ENCODE measurements around the gene AHRR. TPM values are rescaled to one million over a fixed set of nuclear protein-coding genes. Genes with fewer than 3 reads are reported as not detected.
"Not testable (repeated sequence)": the region's sequence is repeated elsewhere in the genome, so short reads cannot be mapped to it uniquely, and the experiment has no call there.

Gene AHRR
- total and polyA plus RNA-seq, 2 of the 4 experiments (the other 2 are of a cell fraction) = 15.6 to 37.1 TPM

DNA sequence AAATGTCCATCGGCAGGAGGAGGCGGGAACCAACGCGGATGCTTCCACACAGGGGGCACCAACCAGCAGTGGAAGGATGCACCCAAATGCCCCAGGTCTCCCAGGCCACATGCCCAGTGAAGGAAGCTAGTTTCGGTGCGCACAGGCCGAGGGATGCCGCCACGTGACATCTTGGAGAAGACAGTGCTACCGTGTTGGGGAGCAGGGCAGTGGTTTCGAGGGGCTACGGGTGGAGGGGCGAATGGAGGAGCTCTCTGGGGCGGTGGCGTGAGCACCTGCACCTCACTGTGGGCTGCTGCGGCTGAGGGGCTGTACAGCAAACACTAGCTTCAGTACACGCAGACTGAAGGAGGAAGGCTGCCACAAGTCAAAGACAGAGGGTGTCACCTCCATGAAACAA lies 26.7 kb upstream of the AHRR start:
- H4K8ac ChIP-seq (ENCODE audit: low read depth in 2 of 2, low read length in 2 of 2); H2AK5ac ChIP-seq (ENCODE audit: low read depth, low read length); in situ Hi-C loops (cut with MboI; ENCODE audit: low sequenced_read_pairs); POLR2A ChIA-PET (ENCODE audit: unreplicated experiment); H3K4ac ChIP-seq (ENCODE audit: low read depth, low read length); H3K4me2 ChIP-seq (ENCODE audit: low read depth, low read length); H2BK120ac ChIP-seq (ENCODE audit: low read depth, low read length); dilution Hi-C loops (cut with HindIII; ENCODE audit: low sequenced_read_pairs, unreplicated experiment); H2AK9ac ChIP-seq (replicated peaks; ENCODE audit: low read depth, low read length, poor library complexity); H3K27ac ChIP-seq (ENCODE audit: insufficient read depth, low read length); H3K4me1 ChIP-seq (ENCODE audit: control insufficient read depth, insufficient read depth, low read length); H3K9ac ChIP-seq (ENCODE audit: low read depth, low read length); H2BK15ac ChIP-seq (ENCODE audit: low read depth, low read length); H4K91ac ChIP-seq (ENCODE audit: insufficient read depth, low read depth, low read length); BruUV-seq (replicated peaks); H2AFZ ChIP-seq (replicated peaks; ENCODE audit: low read length, poor library complexity); H3K56ac ChIP-seq (ENCODE audit: extremely low read depth, insufficient read depth, low read length); H2BK5ac ChIP-seq (ENCODE audit: low read depth, low read length, poor library complexity, severe bottlenecking); DNase-seq; H3K18ac ChIP-seq (ENCODE audit: low read depth, low read length); H3K9me3 ChIP-seq (ENCODE audit: control insufficient read depth, insufficient read depth, low read length); CTCF ChIA-PET; H3K36me3 ChIP-seq (ENCODE audit: control insufficient read depth, insufficient read depth, low read length); H3K14ac ChIP-seq (replicated peaks; ENCODE audit: low read depth, low read length); H3K4me3 ChIP-seq (ENCODE audit: insufficient read depth, low read depth, low read length); H2BK20ac ChIP-seq (ENCODE audit: low read depth, low read length); H3K23ac ChIP-seq (ENCODE audit: low read depth, low read length); H4K5ac ChIP-seq (ENCODE audit: low read depth, low read length); intact Hi-C loops (cut with micrococcal nuclease); ATAC-seq (ENCODE audit: low read depth); H3K27me3 ChIP-seq (ENCODE audit: control insufficient read depth, insufficient read depth, low read length): not testable (repeated sequence)
- H3K9me1 ChIP-seq (ENCODE audit: insufficient read depth, low read length) = peaks cover 11% of the 10 kb centered on the region; the same call in 1 of the 2 replicates
- 93% methylated on average over 6 of the region's 17 CpGs; no CpG with 5 or more reads in 1 of the 2 experiments for WGBS, 2 experiments (ENCODE audit: extremely low coverage in 2 of 2, insufficient read length in 1 of 2)
- H4K20me1 ChIP-seq (ENCODE audit: insufficient read depth, low read length) = peaks cover 69% of the 10 kb centered on the region
- H3K79me1 ChIP-seq (ENCODE audit: low read depth in 1 of 2, low read length in 2 of 2) = peaks cover 14 to 39% of the 10 kb centered on the region in 2 experiments

DNA sequence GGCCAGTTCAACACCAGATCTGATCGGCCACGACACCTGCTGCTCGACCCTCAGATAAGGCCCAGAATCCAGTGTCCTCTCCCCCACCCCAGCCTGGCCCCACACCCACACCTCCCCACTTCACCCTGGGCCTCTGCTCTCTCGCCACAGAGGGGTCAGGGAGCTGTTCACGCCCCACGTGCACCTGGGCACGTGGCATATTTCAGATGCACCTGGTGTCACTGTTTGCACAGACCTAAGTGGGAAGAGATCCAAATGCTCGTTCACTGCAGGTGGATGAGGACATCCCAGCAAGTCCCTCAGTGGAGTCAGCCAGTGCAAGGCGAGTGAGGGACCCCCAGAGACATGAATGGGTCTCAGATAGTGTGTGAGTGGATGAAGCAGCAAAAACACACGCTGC lies 25.3 kb upstream of the AHRR start:
- H2BK20ac ChIP-seq (ENCODE audit: low read depth, low read length); ATAC-seq (ENCODE audit: low read depth); H3K9me3 ChIP-seq (ENCODE audit: control insufficient read depth, insufficient read depth, low read length); dilution Hi-C loops (cut with HindIII; ENCODE audit: low sequenced_read_pairs, unreplicated experiment); BruUV-seq (replicated peaks); H3K4me2 ChIP-seq (ENCODE audit: low read depth, low read length); H4K91ac ChIP-seq (ENCODE audit: insufficient read depth, low read depth, low read length); H2BK15ac ChIP-seq (ENCODE audit: low read depth, low read length); H3K14ac ChIP-seq (replicated peaks; ENCODE audit: low read depth, low read length); H4K8ac ChIP-seq (ENCODE audit: low read depth in 2 of 2, low read length in 2 of 2); H3K56ac ChIP-seq (ENCODE audit: extremely low read depth, insufficient read depth, low read length); H3K23ac ChIP-seq (ENCODE audit: low read depth, low read length); H3K27me3 ChIP-seq (ENCODE audit: control insufficient read depth, insufficient read depth, low read length); H2BK120ac ChIP-seq (ENCODE audit: low read depth, low read length); H3K27ac ChIP-seq (ENCODE audit: insufficient read depth, low read length); CTCF ChIA-PET; in situ Hi-C loops (cut with MboI; ENCODE audit: low sequenced_read_pairs); DNase-seq; H2BK5ac ChIP-seq (ENCODE audit: low read depth, low read length, poor library complexity, severe bottlenecking); H3K4me3 ChIP-seq (ENCODE audit: insufficient read depth, low read depth, low read length); H4K5ac ChIP-seq (ENCODE audit: low read depth, low read length); H3K9ac ChIP-seq (ENCODE audit: low read depth, low read length); H2AK9ac ChIP-seq (replicated peaks; ENCODE audit: low read depth, low read length, poor library complexity); H3K36me3 ChIP-seq (ENCODE audit: control insufficient read depth, insufficient read depth, low read length); H2AFZ ChIP-seq (replicated peaks; ENCODE audit: low read length, poor library complexity); H3K4me1 ChIP-seq (ENCODE audit: control insufficient read depth, insufficient read depth, low read length); H3K18ac ChIP-seq (ENCODE audit: low read depth, low read length); POLR2A ChIA-PET (ENCODE audit: unreplicated experiment); H3K4ac ChIP-seq (ENCODE audit: low read depth, low read length); H3K9me1 ChIP-seq (ENCODE audit: insufficient read depth, low read length); intact Hi-C loops (cut with micrococcal nuclease): not testable (repeated sequence)
- WGBS, 2 experiments (ENCODE audit: extremely low coverage in 2 of 2, insufficient read length in 1 of 2) = 88% methylated on average over 3 of the region's 10 CpGs; no CpG with 5 or more reads in 1 of the 2 experiments
- H4K20me1 ChIP-seq (ENCODE audit: insufficient read depth, low read length) = peaks cover 76% of the 10 kb centered on the region
- peaks cover 13 to 39% of the 10 kb centered on the region in 2 experiments for H3K79me1 ChIP-seq (ENCODE audit: low read depth in 1 of 2, low read length in 2 of 2)
- peak overlapping the region; percentile 4; the same call in 1 of the 2 replicates for H2AK5ac ChIP-seq (ENCODE audit: low read depth, low read length)
